CD4-positive, alpha-beta T cell treated with Interleukin-2 at 100 ng/mL for 4 hours (primary cell): ENCODE data around the gene SALL1.

Experiments
- DNase-seq: peaks from one replicate; pipeline ENCODE4 v3.0.0-alpha.2; 2020; ENCODE audit warnings: low spot score

The SALL1 gene

GRCh38 chr16:51141106-51141505 lies 10.0 kb downstream of the SALL1 start:
- no peak for DNase-seq

- no peak for DNase-seq
Measured at GRCh38 chr16:51140112-51140511, 11.0 kb downstream of the SALL1 start.

GRCh38 chr16:51139568-51139967 lies 11.5 kb downstream of the SALL1 start:
- no peak for DNase-seq

- DNase-seq = no peak
Measured at GRCh38 chr16:51138178-51138577, 12.9 kb downstream of the SALL1 start.

GRCh38 chr16:51137097-51137496 lies 14.0 kb downstream of the SALL1 start:
- DNase-seq = no peak

- DNase-seq = no peak
Measured at GRCh38 chr16:51134876-51135275, 16.2 kb downstream of the SALL1 start.

- DNase-seq = no peak
Measured at GRCh38 chr16:51134269-51134812, 16.7 kb downstream of the SALL1 start.

GRCh38 chr16:51133688-51134087 lies 17.4 kb downstream of the SALL1 start:
- no peak for DNase-seq

- no peak for DNase-seq
Measured at GRCh38 chr16:51133183-51133582, 17.9 kb downstream of the SALL1 start.

- DNase-seq = no peak
Measured at GRCh38 chr16:51132490-51133115, 18.5 kb downstream of the SALL1 start.

GRCh38 chr16:51131619-51132018 lies 19.5 kb downstream of the SALL1 start:
- no peak for DNase-seq

GRCh38 chr16:51129105-51129504 lies 22.0 kb downstream of the SALL1 start:
- DNase-seq = no peak

GRCh38 chr16:51125992-51126391 lies 25.1 kb downstream of the SALL1 start:
- DNase-seq = no peak

- no peak for DNase-seq
Measured at GRCh38 chr16:51124896-51125295, 26.2 kb downstream of the SALL1 start.

- DNase-seq = no peak
Measured at GRCh38 chr16:51121850-51122249, 29.2 kb downstream of the SALL1 start.

- DNase-seq = no peak
Measured at GRCh38 chr16:51120730-51121347, 30.2 kb downstream of the SALL1 start.

GRCh38 chr16:51119973-51120729 lies 30.9 kb downstream of the SALL1 start:
- DNase-seq = no peak

- no peak for DNase-seq
Measured at GRCh38 chr16:51119556-51119955, 31.5 kb downstream of the SALL1 start.

- no peak for DNase-seq
Measured at GRCh38 chr16:51116353-51116752, 34.7 kb downstream of the SALL1 start.

- no peak for DNase-seq
Measured at GRCh38 chr16:51114382-51114781, 36.7 kb downstream of the SALL1 start.

- DNase-seq = no peak
Measured at GRCh38 chr16:51113236-51114125, 37.6 kb downstream of the SALL1 start.

GRCh38 chr16:51112323-51112722 lies 38.7 kb downstream of the SALL1 start:
- DNase-seq = no peak
